ENCODE results near the gene GRM7. TPM values are rescaled to one million over a fixed set of nuclear protein-coding genes. Genes with fewer than 3 reads are reported as not detected.

GRM7 gene
- total RNA-seq, 3 donors from 2014 or later, result 0.59 to 1.3 (median 1.1) TPM

DNA sequence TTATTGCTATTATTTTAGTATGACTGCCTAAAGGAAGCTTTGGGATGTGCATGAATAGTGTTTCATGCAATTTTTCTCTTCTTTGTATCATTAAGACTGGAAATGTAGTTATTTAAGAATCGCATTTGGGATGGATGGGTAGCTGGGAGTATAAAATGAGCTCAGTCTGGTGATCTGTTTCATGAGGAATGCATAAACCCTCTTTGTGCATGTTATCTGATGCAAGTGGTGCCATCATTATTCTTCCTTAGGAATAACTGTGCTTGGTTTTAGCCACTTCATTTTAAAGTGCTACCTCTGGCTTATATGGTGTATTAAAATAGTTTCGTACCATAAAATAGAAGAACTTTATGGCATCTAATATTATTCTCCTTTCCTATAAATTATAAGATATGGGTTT lies 535.6 kb downstream of the GRM7 start:
- no peak for DNase-seq (ENCODE audit: low spot score in 2 of 2)
- TF ChIP-seq POLR2AphosphoS5 (IDR thresholded peaks at IDR 0.05), result no peak
- TF ChIP-seq CTCF (IDR thresholded peaks at IDR 0.05), result no peak
- TF ChIP-seq POLR2A (IDR thresholded peaks at IDR 0.05), result no peak
- intact Hi-C loops (cut with DNase I; ENCODE audit: low total_unique reads), result no loop called here

GRCh38 chr3:7397097-7397496 lies 536.2 kb downstream of the GRM7 start:
- Histone ChIP-seq H3K4me3 (no peak overlapping the region), H3K9me3 (no peaks in the 10 kb centered on the region), H3K27me3 (no peaks in the 10 kb centered on the region), H3K27ac (no peak overlapping the region), H3K4me1 (no peaks in the 10 kb centered on the region), H3K36me3 (no peaks in the 10 kb centered on the region)
- no peak for TF ChIP-seq POLR2A (IDR thresholded peaks at IDR 0.05)
- no peak for TF ChIP-seq POLR2AphosphoS5 (IDR thresholded peaks at IDR 0.05)
- TF ChIP-seq CTCF (IDR thresholded peaks at IDR 0.05), result no peak
- DNase-seq (ENCODE audit: low spot score in 2 of 2), result no peak
- intact Hi-C loops (cut with DNase I; ENCODE audit: low total_unique reads), result no loop called here

More for the DNA sequence above, 535.6 kb downstream of the GRM7 start:
- Histone ChIP-seq H3K9me3 (no peaks in the 10 kb centered on the region), H3K36me3 (no peaks in the 10 kb centered on the region), H3K4me1 (no peaks in the 10 kb centered on the region), H3K4me3 (no peak overlapping the region), H3K27me3 (no peaks in the 10 kb centered on the region), H3K27ac (no peak overlapping the region)

GRCh38 chr3:7400360-7400759 lies 539.4 kb downstream of the GRM7 start:
- Histone ChIP-seq H3K9me3 (no peaks in the 10 kb centered on the region), H3K27ac (no peak overlapping the region), H3K4me3 (no peak overlapping the region), H3K4me1 (no peaks in the 10 kb centered on the region), H3K27me3 (no peaks in the 10 kb centered on the region), H3K36me3 (no peaks in the 10 kb centered on the region)
- intact Hi-C loops (cut with DNase I; ENCODE audit: low total_unique reads), result no loop called here
- no peak for DNase-seq (ENCODE audit: low spot score in 2 of 2)
- no peak for TF ChIP-seq POLR2A (IDR thresholded peaks at IDR 0.05)
- TF ChIP-seq POLR2AphosphoS5 (IDR thresholded peaks at IDR 0.05), result no peak
- no peak for TF ChIP-seq CTCF (IDR thresholded peaks at IDR 0.05)

DNA sequence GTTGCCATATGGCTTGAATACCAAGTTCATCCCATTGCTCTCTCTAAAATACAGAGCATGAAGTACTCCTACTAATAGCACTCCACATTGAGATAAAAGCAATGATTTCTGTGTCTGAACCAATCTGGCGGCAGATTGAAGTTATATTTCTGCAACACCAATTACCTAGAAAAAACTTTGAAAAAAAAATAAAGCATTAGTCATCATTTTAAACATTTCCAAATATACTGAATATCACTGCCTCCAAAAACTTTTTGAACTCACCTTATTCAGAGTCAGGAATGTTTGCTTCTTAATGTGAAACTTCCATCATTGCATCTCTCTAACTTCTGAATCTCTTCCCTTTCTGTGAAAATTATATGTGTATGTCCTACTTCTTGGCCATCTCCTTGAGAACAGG lies 540.5 kb downstream of the GRM7 start:
- DNase-seq (ENCODE audit: low spot score in 2 of 2), result no peak
- no peaks in the 10 kb centered on the region for H3K9me3 ChIP-seq
- H3K36me3 ChIP-seq, result no peaks in the 10 kb centered on the region
- no peak overlapping the region for H3K27ac ChIP-seq
- intact Hi-C loops (cut with DNase I; ENCODE audit: low total_unique reads), result no loop called here
- no peaks in the 10 kb centered on the region for H3K4me1 ChIP-seq
- no peaks in the 10 kb centered on the region for H3K27me3 ChIP-seq
- TF ChIP-seq CTCF (IDR thresholded peaks at IDR 0.05), result no peak
- no peak for TF ChIP-seq POLR2A (IDR thresholded peaks at IDR 0.05)
- no peak for TF ChIP-seq POLR2AphosphoS5 (IDR thresholded peaks at IDR 0.05)
- no peak overlapping the region for H3K4me3 ChIP-seq

GRCh38 chr3:7407107-7407506 lies 546.2 kb downstream of the GRM7 start:
- Histone ChIP-seq H3K9me3 (no peaks in the 10 kb centered on the region), H3K4me1 (no peaks in the 10 kb centered on the region), H3K36me3 (no peaks in the 10 kb centered on the region), H3K27ac (no peak overlapping the region), H3K27me3 (no peaks in the 10 kb centered on the region), H3K4me3 (no peak overlapping the region)
- intact Hi-C loops (cut with DNase I; ENCODE audit: low total_unique reads), result no loop called here
- TF ChIP-seq POLR2A (IDR thresholded peaks at IDR 0.05) (no peak), POLR2AphosphoS5 (IDR thresholded peaks at IDR 0.05) (no peak), CTCF (IDR thresholded peaks at IDR 0.05) (no peak)
- DNase-seq (ENCODE audit: low spot score in 2 of 2), result no peak
